Measurements from ENCODE around the gene SVOP. TPM values are rescaled to one million over a fixed set of nuclear protein-coding genes. Genes with fewer than 3 reads are reported as not detected.
"Not testable (repeated sequence)": the region's sequence is repeated elsewhere in the genome, so short reads cannot be mapped to it uniquely, and the experiment has no call there.

The SVOP gene
- total RNA-seq, 2 experiments from 2014 or later: not detected

DNA sequence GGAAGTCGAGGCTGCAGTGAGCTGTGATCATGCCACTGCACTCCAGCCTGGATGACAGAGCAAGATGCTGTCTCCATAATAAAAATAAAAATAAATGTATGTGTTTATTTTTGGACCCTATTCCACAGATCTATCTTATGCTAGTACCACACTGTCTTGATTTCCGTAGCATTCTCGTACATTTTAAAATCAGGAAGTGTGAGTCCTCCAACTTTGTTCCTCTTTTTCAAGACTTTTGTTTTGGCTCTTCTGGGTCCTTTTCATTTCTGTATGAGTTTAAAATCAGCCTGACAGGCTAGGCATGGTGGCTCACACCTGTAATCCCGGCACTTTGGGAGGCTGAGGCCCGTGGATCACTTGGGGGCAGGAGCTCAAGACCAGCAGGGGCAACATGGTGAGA, 115.1 kb downstream of the SVOP start:
- ChIA-PET POLR2A (no interaction called here), CTCF (no interaction called here)

DNA sequence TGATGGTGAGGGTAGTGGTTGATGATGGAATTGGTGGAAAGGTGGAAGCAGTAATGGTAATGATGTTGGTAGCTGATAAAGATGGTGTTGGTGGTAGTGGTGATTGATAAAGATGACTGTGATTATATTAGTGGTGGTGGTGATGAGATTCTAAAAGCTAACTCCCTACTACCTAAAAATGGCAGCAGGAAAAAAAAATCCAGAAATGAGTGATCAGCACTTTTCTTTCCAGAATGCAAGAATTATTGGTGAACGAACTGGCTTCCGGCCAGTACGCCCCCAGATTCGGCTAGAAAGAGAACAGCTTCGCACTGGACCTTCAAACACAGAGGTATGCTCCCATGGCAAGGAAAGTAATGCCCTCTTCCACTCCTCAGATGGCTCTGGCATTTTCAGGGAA, 121.7 kb downstream of the SVOP start:
- ChIA-PET CTCF (no interaction called here), POLR2A (no interaction called here)

DNA sequence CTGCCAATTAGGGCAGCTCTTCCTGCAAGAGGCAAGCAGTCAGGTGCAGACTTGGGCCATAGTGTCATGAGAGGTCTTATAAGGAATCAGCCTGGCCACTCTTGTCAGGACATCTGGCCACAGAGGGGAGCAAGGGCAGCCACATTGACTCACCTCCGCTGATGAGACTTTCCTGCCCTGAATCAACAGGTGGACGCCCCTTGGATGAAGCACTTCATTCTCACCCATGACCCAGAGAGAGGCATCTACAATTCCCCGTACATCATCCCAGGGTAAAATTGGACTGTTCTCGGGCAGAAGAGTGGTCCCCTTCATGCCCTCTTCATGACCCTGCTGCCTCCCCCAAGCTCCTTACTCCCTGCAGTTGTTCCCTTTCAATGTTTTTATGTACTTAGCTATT, 124.1 kb downstream of the SVOP start:
- POLR2A ChIA-PET: no interaction called here
- CTCF ChIA-PET: interaction anchor here (0.6 to 0.8 kb wide), 2 partner anchors 201 to 204 kb away, joined by 3 to 4 read pairs; no protein-coding TSS in a partner anchor

DNA sequence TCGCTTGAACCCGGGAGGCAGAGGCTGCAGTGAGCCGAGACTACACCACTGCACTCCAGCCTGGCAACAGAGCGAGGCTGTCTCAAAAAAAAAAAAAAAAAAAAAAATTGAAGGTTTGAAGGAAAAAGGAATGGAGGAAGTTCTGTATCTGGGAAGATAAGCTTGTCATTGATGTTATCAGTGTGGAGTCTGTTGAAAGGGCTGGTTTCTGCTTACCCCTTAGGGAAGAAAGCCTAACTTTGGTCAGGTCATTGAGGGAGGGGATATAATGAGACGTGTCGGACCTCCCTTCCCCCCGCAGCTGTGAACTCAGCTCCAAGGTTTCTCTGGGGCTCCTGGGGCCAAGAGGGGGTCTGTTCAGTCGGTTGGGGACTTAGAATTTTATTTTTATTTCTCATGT, 124.5 kb downstream of the SVOP start:
- POLR2A ChIA-PET: no interaction called here
- CTCF ChIA-PET: interaction anchor here (0.6 to 0.8 kb wide), 2 partner anchors 201 to 204 kb away, joined by 3 to 4 read pairs; no protein-coding TSS in a partner anchor

DNA sequence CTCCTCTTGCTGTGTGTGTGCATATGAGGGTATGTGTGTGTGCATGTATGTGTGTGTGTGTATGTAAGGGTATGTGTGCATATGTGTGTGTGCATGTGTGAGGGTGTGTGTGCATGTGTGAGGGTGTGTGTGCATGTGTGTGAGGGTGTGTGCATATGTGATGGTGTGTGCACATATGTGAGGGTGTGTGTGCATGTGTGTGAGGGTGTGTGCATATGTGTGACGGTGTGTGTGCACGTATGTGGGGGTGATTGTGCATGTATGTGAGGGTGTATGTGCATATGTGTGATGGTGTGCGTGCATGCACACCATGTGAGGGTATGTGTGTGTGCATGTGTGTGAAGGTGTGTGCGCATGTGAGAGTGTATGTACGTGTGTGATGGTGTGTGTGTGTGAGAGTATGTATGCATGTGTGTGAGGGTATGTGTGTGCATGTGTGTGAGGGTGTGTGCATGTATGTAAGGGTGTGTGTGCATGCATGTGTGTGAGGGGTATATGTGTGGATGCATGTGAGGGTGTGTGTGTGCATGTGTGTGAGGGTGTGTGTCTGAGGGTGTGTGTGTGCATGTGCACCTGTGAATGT, 125.6 kb downstream of the SVOP start:
- CTCF ChIA-PET: no interaction called here

DNA sequence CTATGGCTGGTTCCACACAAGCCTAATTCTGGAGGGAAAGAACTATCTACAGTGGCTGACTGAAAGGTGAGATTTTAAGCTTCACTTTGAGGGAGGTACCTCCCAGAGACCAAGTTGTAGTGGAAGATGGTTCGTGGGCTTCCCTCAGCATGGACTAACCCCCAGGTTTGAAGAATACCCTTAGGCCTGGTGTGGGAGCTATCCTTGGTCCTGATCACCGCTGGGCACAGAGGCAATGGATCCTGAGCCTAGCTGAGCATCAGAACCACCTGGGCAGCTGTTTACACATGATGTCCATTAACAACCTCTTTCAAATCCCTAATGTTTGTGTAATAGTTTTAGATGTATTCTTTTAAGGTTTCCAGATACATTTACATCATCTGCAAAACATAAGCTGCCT, 130.7 kb downstream of the SVOP start:
- ChIA-PET POLR2A (no interaction called here), CTCF (interaction anchor here (2.6 kb wide), 1 partner anchor 60 kb away, joined by 6 read pairs; no protein-coding TSS in a partner anchor)

More for the DNA sequence above, 125.6 kb downstream of the SVOP start:
- POLR2A ChIA-PET: no interaction called here

DNA sequence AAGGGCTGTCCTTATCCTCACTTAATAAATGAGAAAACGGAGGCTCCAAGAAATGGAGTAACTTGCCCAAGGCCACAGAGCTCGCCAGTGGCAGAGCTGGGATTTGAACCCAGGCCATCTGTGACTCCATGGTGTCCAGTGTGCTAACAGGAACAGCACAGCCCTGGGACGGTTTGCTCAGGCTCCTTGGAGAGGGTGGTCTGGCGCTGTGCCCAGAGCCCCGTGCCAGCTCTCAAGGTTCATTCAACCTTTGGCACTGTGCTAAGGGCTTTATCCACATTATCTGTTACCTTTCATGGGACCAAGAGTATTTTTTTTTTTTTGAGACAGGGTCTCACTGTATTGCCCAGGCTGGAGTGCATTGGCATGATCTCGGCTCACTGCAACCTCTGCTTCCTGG, 132.8 kb downstream of the SVOP start:
- CTCF ChIA-PET: interaction anchor here (2.6 kb wide), 1 partner anchor 63 kb away, joined by 6 read pairs; no protein-coding TSS in a partner anchor

DNA sequence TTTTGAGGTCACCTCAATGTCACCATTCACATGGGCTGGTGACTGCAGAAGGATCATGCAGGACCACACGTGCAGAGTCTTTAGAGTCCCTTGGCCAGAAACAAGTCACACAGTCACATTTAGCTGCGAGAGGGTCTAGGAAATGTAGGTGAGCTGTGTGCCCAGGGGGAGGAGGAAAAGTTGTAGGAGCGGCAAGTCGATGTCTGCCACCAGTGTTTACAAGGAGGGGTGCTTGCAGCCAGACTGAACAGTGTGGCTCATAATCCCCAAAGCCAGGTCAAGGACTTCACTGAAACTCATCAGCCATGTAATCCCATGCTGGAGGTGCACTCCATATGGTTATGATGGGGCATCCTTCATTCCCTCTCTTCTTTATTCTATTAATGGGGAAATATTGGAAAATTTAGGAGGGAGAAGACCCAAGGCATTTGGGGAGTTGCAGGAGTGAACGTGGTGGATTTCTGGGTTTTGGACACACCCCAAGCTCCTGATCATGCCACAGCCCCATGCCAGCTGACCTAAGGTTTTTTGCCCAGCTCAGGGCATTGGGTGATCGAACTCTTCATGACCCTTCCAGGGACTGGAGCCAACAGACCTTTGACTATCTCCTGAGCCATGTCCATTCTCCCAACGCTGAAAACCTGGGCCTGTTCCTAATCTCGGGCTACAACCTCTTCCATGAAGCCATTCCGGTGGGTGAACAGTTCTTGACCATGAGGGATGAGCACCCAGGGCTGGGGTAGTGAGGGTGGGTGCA, 133.8 kb downstream of the SVOP start:
- ChIA-PET CTCF (interaction anchor here (0.6 kb wide), 1 partner anchor 63 kb away, joined by 3 read pairs; no protein-coding TSS in a partner anchor), POLR2A (no interaction called here)

More for the DNA sequence above, 132.8 kb downstream of the SVOP start:
- POLR2A ChIA-PET: no interaction called here

DNA sequence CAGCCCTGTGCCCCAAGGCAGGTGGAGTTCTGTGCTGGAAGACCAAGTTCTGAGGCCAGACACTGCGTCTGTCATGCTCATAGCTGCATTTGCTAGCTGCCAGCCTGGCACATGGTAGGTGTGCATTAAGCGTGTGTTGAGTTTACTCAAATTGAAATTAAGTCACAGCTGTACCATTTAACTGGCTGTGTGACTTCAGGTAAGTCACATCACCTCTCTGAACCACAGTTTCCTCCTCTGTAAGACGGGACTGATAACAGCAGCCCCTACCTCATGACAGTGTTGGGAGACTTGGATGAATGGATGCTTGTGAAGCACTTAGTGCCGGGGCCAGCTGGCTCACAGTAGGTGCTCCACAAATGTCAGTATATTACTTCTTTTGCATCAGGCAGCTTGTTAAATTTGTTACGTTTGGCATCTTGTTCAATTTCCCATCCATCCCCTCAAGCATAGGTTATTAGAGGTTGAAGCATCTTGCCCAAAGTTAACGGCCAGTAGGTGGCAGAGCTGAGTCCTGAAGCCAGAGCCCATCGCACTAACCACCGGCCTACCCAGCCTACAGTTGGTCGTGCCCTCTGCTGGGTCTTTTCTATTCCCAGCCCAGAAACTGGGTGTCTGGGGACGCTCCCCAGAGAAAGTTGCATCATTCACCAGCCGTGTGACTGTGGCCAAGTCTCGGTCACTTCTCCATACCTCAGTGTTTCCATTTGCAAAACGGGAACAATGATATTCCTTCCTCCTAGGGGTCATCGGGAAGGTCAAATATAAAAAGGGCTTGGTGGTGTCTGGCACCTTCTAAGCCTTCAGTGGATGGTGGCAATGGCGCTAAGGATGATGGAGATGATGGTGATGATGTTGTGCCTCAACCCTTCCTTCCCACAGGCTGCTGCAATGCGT, 136.5 kb downstream of the SVOP start:
- CTCF ChIA-PET: interaction anchor here (0.6 to 1.6 kb wide), 7 partner anchors 9 to 620 kb away, joined by 3 to 6 read pairs (median 3); no protein-coding TSS in a partner anchor
- POLR2A ChIA-PET: no interaction called here

DNA sequence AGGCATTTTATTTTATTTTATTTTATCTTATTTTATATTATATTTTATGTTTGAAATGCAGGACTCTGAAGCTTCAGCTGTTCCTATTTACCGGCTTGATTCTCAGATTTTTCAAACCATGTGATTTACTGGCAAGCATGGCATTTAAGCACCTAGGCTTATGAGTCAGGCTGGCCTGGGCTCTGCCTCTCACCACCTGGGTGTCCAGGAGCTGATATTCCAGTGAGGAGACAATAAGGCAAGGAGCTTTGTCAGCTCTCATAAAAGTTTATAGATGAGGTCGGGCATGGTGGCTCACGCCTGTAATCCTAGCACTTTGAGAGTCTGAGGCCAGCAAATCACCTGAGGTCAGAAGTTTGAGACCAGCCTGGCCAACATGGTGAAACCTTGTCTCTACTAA, 138.9 kb downstream of the SVOP start:
- CTCF ChIA-PET: interaction anchor here (1.0 to 1.7 kb wide), 2 partner anchors 10 to 69 kb away, joined by 3 to 7 read pairs; no protein-coding TSS in a partner anchor

DNA sequence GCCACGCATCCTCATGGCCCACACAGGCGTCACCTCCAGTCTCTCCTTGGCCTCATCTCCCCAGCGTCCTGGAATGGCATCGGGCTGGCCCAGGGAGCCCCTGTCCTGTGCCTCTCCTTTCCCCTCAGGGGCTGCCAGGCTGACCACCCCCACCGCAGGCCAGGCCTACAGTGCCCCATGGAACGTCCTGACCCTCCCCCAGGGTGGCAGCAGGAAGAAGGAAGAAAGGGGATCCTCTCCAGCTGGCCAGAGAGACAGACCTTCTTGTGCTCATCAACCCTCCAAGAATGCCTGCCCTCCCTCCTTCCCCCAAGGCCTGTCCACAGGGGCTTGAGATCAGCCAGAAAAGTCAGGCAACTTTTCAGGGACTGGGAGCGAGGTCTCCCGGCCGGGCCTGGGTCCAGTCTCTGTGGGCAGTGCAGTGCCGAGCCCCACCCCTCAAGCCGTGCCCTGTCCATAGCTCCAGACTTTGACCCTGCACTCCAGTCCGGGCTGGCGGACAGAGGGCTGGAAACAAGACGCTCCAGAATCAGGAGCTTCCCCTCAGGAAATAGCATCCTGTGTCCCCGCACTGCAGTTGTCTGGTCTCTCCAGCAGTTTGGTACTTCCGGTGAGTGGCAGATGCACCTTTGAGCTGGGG, 141.1 kb downstream of the SVOP start, which contains the start of gene DAO:
DAO (plus strand) TSS at position 478 of the 640 bp plus-strand sequence. CDS start 4,915 bp downstream, outside the sequence.
- CTCF ChIA-PET: no interaction called here
- POLR2A ChIA-PET: no interaction called here

More for the DNA sequence above, 138.9 kb downstream of the SVOP start:
- POLR2A ChIA-PET: no interaction called here

DNA sequence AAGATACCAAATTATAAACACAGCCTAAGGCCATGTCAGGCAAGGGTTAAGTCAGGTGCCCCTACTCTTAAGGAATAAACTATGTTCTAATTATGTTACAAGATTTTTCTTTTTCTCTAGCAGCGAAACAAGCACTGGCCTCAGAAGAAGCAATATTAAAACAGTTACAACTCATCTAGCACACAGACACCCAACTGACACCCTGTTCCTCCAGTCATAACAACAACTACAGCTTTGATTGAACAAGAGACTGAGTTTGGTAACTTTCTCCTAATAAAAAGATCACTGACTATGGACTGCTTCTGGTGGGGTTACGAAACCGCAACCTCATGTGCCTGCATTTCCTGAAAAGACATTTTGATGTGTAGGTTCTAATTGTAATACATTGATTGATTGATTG, 144.3 kb downstream of the SVOP start:
- ChIA-PET CTCF (interaction anchor here (1.2 kb wide), 1 partner anchor 45 kb away, joined by 3 read pairs; no protein-coding TSS in a partner anchor), POLR2A (no interaction called here)

DNA sequence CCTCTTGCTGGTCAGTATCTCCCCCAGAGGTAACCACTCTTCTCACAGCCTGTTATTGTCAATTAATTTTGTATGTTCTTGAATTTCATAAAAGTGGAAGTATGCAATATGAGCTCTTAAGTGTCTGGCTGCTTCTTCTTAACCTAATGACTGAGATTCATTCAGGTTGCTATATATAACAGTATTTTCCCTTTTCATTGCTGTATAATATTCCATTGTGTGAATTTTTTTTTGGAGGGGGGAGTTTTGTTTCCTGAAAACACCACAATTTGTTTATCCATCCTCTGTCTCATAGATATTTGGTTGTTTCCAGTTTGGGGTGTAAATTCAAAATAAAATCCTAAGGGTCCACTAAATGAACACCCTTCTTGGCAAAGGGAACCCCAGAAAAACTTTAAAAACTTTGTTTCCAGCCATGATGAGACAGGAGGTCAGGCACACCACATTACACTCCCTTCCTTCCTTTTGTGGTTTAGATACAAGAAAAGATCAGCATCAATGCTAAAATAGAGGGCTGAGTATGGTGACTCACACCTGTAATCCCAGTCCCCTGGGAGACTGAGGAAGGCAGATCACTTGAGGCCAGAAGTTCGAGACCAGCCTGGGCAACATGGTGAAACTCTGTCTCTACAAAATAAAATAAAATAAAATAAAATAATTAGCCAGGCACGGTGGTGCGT, 145.0 kb downstream of the SVOP start:
- ChIA-PET CTCF (interaction anchor here (1.2 kb wide), 1 partner anchor 9 kb away, joined by 3 read pairs; no protein-coding TSS in a partner anchor), POLR2A (no interaction called here)

DNA sequence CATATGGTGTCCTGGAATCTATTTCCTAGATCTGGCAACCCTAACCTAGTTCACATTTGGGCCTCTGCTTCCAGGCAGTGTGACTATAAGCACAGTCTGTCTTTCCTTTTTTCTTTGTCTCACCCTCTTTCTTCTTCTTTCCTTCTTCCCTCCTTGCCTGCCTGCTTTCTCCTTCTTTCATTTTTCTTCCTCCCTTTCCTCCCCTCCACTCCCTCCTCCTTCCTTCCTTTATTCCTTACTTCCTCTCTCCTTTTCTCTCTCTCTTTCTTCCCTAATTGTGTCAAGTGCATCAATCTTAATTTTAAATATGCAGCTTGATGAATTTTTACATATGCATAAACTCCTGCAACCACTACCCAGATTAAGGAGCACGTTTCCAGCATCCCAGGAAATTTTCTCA, 145.6 kb downstream of the SVOP start:
- POLR2A ChIA-PET: no interaction called here

DNA sequence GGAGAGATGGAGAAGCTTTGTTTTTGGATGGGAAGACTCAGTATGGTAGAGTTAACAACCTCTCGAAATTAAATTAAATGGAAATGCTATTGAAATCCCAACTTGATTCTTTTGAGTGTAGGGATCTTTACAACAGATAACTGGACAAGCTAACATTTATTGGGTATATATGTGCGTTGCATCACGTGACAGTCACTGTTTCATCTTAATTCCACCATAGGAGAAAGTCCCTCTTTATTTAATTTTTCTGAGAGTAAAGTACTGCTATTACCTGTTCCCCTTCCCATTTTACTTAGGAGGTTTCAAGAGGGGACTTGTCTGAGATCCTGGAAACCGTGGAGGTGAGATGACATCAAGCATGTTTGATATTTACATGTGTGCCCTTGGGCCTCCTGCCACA, 152.1 kb downstream of the SVOP start:
- ChIA-PET POLR2A (interaction anchor here (0.7 kb wide), 1 partner anchor 42 kb away, joined by 3 read pairs; no protein-coding TSS in a partner anchor), CTCF (interaction anchor here (1.5 kb wide), 1 partner anchor 11 kb away, joined by 5 read pairs; the partner anchor contains the start of gene SSH1)

More for the DNA sequence above, 145.6 kb downstream of the SVOP start:
- CTCF ChIA-PET: interaction anchor here (1.2 kb wide), 1 partner anchor 9 kb away, joined by 3 read pairs; no protein-coding TSS in a partner anchor

DNA sequence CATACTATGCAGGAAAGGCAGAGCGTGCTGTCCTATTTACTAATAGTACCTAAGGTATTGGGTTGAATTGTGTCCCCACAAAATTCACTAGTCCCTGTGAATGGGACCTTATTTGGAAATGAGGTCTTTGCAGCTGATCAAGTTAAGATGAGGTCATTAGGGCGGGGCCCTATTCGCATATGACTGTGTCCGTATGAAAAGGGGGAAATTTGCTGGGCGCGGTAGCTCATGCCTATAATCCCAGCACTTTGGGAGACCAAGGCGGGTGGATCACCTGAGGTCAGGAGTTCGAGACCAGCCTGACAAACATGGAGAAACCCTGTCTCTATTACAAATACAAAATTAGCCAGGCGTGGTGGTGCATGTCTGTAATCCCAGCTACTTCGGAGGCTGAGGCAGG, 154.8 kb downstream of the SVOP start:
- CTCF ChIA-PET, POLR2A ChIA-PET: not testable (repeated sequence)

DNA sequence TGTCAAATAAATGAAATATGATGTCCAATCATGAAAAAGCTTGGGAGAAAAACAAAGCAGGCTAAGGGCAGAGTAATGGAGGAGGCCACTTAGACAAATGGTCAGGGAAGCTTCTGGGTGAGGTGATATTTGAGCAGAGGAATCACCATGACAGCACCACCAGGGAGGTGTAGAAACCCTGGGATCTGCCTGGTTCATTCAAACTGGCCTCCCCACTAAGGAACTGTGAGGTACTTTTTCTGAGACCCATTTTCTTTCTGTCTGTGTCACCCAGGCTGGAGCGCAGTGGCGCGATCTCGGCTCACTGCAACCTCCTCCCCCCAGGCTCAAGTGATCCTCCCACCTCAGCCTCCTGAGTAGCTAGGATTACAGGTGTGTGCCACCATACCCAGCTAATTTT, 155.7 kb downstream of the SVOP start:
- CTCF ChIA-PET: no interaction called here
- POLR2A ChIA-PET: no interaction called here

DNA sequence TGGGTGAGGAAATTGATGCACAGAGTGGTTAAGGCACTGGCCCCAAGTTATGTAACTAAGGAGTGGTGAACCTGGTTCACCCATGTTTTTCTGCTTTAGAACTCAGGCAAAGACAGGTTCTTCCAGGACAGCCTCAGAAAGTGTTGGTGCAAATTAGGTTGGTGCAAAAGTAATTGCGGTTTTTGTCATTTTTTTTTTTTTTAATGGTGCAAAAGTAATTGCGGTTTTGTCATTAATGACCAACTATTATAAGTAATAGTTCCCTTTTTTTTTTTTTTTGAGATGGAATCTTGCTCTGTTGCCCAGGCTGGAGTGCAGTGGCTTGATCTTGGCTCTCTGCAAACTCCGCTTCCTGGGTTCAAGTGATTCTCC, 158.3 kb downstream of the SVOP start:
- CTCF ChIA-PET: interaction anchor here (0.6 to 0.8 kb wide), 2 partner anchors 88 to 1200 kb away, joined by 4 read pairs; no protein-coding TSS in a partner anchor
- POLR2A ChIA-PET: no interaction called here

All from activated CD8-positive, alpha-beta memory T cell treated with anti-CD3 and anti-CD28 coated beads for 36 hours (primary cell).